GM18499 (cell line): ENCODE results near the gene LEFTY1.
A peak's percentile ranks its signal among the peaks of the same experiment; 100 is the strongest.
"Not testable (repeated sequence)": the region's sequence is repeated elsewhere in the genome, so short reads cannot be mapped to it uniquely, and the experiment has no call there.

ENCODE experiments used
- ATAC-seq: cut with Tn5 transposase; IDR thresholded peaks from one replicate; pipeline ENCODE4 v1.9.1; 2021; ENCODE audit warnings: moderate number of reproducible peaks; ENCODE audit not compliant: insufficient read depth, unreplicated experiment

LEFTY1 gene

GRCh38 chr1:225851805-225852204, 37.1 kb downstream of the LEFTY1 start:
- peak; percentile 59 for ATAC-seq

- ATAC-seq: no peak
These were observed 38.6 kb downstream of the LEFTY1 start for GRCh38 chr1:225850370-225850769.

GRCh38 chr1:225849925-225850324, 39.0 kb downstream of the LEFTY1 start:
- no peak for ATAC-seq

GRCh38 chr1:225848030-225848955, 40.7 kb downstream of the LEFTY1 start:
- ATAC-seq: no peak

- no peak for ATAC-seq
These were observed 41.3 kb downstream of the LEFTY1 start for GRCh38 chr1:225847610-225848009.

- ATAC-seq: no peak
These were observed 42.3 kb downstream of the LEFTY1 start for GRCh38 chr1:225846331-225847310.

- ATAC-seq: no peak
These were observed 43.2 kb downstream of the LEFTY1 start for GRCh38 chr1:225845571-225846259.

- ATAC-seq: no peak
These were observed 43.8 kb downstream of the LEFTY1 start for GRCh38 chr1:225845097-225845496.

- ATAC-seq: no peak
These were observed 44.5 kb downstream of the LEFTY1 start for GRCh38 chr1:225844236-225845061.

GRCh38 chr1:225843426-225843795, 45.5 kb downstream of the LEFTY1 start:
- ATAC-seq: no peak

GRCh38 chr1:225842788-225843425, 46.0 kb downstream of the LEFTY1 start:
- ATAC-seq: no peak

- no peak for ATAC-seq
These were observed 46.9 kb downstream of the LEFTY1 start for GRCh38 chr1:225842074-225842473.

- no peak for ATAC-seq
These were observed 48.2 kb downstream of the LEFTY1 start for GRCh38 chr1:225840713-225841112.

GRCh38 chr1:225840223-225840610, 48.7 kb downstream of the LEFTY1 start:
- ATAC-seq: no peak

- ATAC-seq: no peak
These were observed 50.2 kb downstream of the LEFTY1 start for GRCh38 chr1:225838793-225839192.

GRCh38 chr1:225836296-225836695, 52.6 kb downstream of the LEFTY1 start:
- not testable (repeated sequence) for ATAC-seq
